Mesenchymal stem cell (in vitro differentiated cells and primary cell): Measurements from ENCODE around the gene FMN2.
A peak's percentile ranks its signal among the peaks of the same experiment; 100 is the strongest.

Experiments used
- DNase-seq: peaks from one replicate; pipeline ENCODE4 v3.0.0-alpha.2; 2013
- H2AFZ ChIP-seq: one replicate; pipeline ENCODE4 v1.6.1; 2013; ENCODE audit warnings: low read depth, mild to moderate bottlenecking, control low read depth, inconsistent platforms, low read length, moderate library complexity
- H2AK5ac ChIP-seq: 2 replicates; pipeline ENCODE4 v1.6.1; 2013; ENCODE audit warnings: low read length, moderate library complexity, mild to moderate bottlenecking, inconsistent platforms; ENCODE audit not compliant: severe bottlenecking
- H2BK120ac ChIP-seq: one replicate; pipeline ENCODE4 v1.6.1; 2013; ENCODE audit warnings: low read depth, mild to moderate bottlenecking, inconsistent platforms, low read length, moderate library complexity
- H2BK12ac ChIP-seq, 2 experiments: one replicate each; pipeline ENCODE4 v1.6.1; 2013; ENCODE audit warnings: inconsistent platforms in 2 of 2, low read length in 2 of 2, mild to moderate bottlenecking in 2 of 2, moderate library complexity in 2 of 2, control low read depth in 1 of 2
- H2BK15ac ChIP-seq: one replicate; pipeline ENCODE4 v1.6.1; 2013; ENCODE audit warnings: mild to moderate bottlenecking, low read depth, inconsistent platforms; ENCODE audit not compliant: poor library complexity, severe bottlenecking
- H2BK5ac ChIP-seq: 2 replicates; pipeline ENCODE4 v1.6.1; 2013; ENCODE audit warnings: low read depth, mild to moderate bottlenecking, low read length, control low read depth, inconsistent platforms; ENCODE audit not compliant: poor library complexity, severe bottlenecking
- H3K14ac ChIP-seq, 2 experiments: one replicate each; pipeline ENCODE4 v1.6.1; 2013; ENCODE audit warnings: inconsistent platforms in 2 of 2, low read length in 2 of 2, control low read depth in 1 of 2, mild to moderate bottlenecking in 1 of 2, moderate library complexity in 1 of 2
- H3K18ac ChIP-seq, 2 experiments: one replicate each; pipeline ENCODE4 v1.6.1; 2013; ENCODE audit warnings: inconsistent platforms in 2 of 2, low read length in 2 of 2, control low read depth in 1 of 2, low read depth in 1 of 2, mild to moderate bottlenecking in 1 of 2
- H3K23ac ChIP-seq, 2 experiments: one replicate each; pipeline ENCODE4 v1.6.1; 2013; ENCODE audit warnings: inconsistent platforms in 2 of 2, low read length in 2 of 2, mild to moderate bottlenecking in 2 of 2, moderate library complexity in 2 of 2, control low read depth in 1 of 2
- H3K27ac ChIP-seq: 2 replicates; pipeline ENCODE4 v1.5.1; 2013; ENCODE audit warnings: mild to moderate bottlenecking, moderate library complexity, low read length, control low read depth, inconsistent platforms; ENCODE audit not compliant: poor library complexity, severe bottlenecking
- H3K27me3 ChIP-seq, 2 experiments: 2 replicates each; pipeline versions ENCODE4 v1.6.1 to v1.7.0; 2013; ENCODE audit warnings: low read length in 2 of 2, mild to moderate bottlenecking in 2 of 2, moderate library complexity in 2 of 2, control low read depth in 1 of 2, inconsistent platforms in 1 of 2; ENCODE audit not compliant: control insufficient read depth in 1 of 2, insufficient read depth in 1 of 2
- H3K36me3 ChIP-seq, 2 experiments: 2 replicates each; pipeline versions ENCODE4 v1.6.1 to v1.7.0; 2013; ENCODE audit warnings: low read length in 2 of 2, control low read depth in 1 of 2, inconsistent platforms in 1 of 2, low read depth in 1 of 2, mild to moderate bottlenecking in 1 of 2; ENCODE audit not compliant: insufficient read depth in 2 of 2, control insufficient read depth in 1 of 2
- H3K4ac ChIP-seq, 2 experiments: one replicate each; pipeline ENCODE4 v1.6.1; 2013; ENCODE audit warnings: inconsistent platforms in 2 of 2, low read length in 2 of 2, mild to moderate bottlenecking in 2 of 2, moderate library complexity in 2 of 2, control low read depth in 1 of 2, low read depth in 1 of 2
- H3K4me1 ChIP-seq: 2 replicates; pipeline ENCODE4 v1.6.1; 2013; ENCODE audit warnings: low read depth, low read length, control low read depth; ENCODE audit not compliant: control insufficient read depth, insufficient read depth
- H3K4me2 ChIP-seq: 2 replicates; pipeline ENCODE4 v1.6.1; 2013; ENCODE audit warnings: low read length, mild to moderate bottlenecking, inconsistent platforms; ENCODE audit not compliant: poor library complexity, severe bottlenecking
- H3K4me3 ChIP-seq, 2 experiments: 2 replicates each; pipeline versions ENCODE4 v1.5.1 to v1.7.0; 2013; ENCODE audit warnings: low read length in 2 of 2, mild to moderate bottlenecking in 2 of 2, control low read depth in 1 of 2, low read depth in 1 of 2; ENCODE audit not compliant: insufficient read depth in 1 of 2
- H3K79me1 ChIP-seq: replicated peaks from 2 replicates; pipeline ENCODE4 v1.6.1; 2013; ENCODE audit warnings: mild to moderate bottlenecking, control low read depth, low read length, inconsistent platforms; ENCODE audit not compliant: poor library complexity, severe bottlenecking
- H3K9ac ChIP-seq: 2 replicates; pipeline ENCODE4 v1.7.0; 2013; ENCODE audit warnings: mild to moderate bottlenecking, low read length, moderate library complexity
- H3K9me3 ChIP-seq: 2 replicates; pipeline ENCODE4 v1.7.0; 2013; ENCODE audit warnings: mild to moderate bottlenecking, low read length; ENCODE audit not compliant: control insufficient read depth
- H4K8ac ChIP-seq: one replicate; pipeline ENCODE4 v1.6.1; 2013; ENCODE audit warnings: inconsistent platforms, mild to moderate bottlenecking, low read length, moderate library complexity
- H4K91ac ChIP-seq: one replicate; pipeline ENCODE4 v1.6.1; 2013; ENCODE audit warnings: mild to moderate bottlenecking, low read length, inconsistent platforms
- WGBS: methylation state at CpG from one replicate; pipeline ENCODE4 v1.1.7; 2013; ENCODE audit warnings: mixed read lengths; 5-methylcytosine and 5-hydroxymethylcytosine counted together

The FMN2 gene

GRCh38 chr1:240399381-240399780 is 307.7 kb downstream of the FMN2 start:
- no peak overlapping the region for H3K14ac ChIP-seq

DNA sequence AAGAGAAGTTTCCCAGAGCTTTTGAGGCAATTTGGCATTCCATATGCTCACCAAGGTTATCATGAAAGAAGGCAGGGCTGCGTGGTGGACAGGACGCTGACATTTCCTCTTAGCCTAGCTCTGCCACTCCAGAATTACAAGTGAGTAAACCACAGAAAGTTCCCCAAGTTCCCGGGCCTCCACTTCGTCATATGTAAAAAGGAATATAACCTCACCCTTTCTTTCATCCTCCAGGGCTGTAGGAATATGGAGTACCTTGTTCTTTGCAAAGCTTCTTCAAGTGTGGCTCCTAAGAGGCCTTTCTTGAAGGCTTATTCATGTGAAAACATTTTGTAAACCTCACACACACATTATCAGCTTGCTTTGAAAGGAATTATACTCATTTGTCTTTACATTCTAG is 310.0 kb downstream of the FMN2 start:
- H3K36me3 ChIP-seq = peaks cover 0 to 5% of the 10 kb centered on the region in 2 experiments
- no peak overlapping the region for H2BK120ac ChIP-seq
- no peak overlapping the region for H3K4me3 ChIP-seq
- H3K18ac ChIP-seq = no peak overlapping the region
- H2BK5ac ChIP-seq = no peak overlapping the region
- H3K4me2 ChIP-seq = no peak overlapping the region
- H4K8ac ChIP-seq = no peak overlapping the region
- H3K27ac ChIP-seq = no peak overlapping the region
- no peak overlapping the region for H3K23ac ChIP-seq
- H2AK5ac ChIP-seq = no peak overlapping the region
- H2BK15ac ChIP-seq = no peak overlapping the region
- whole genome bisulfite sequencing = 65% methylated on average over 2 of the region's 4 CpGs
- H3K4me1 ChIP-seq = peaks cover 4% of the 10 kb centered on the region
- H3K79me1 ChIP-seq = peaks cover 2% of the 10 kb centered on the region
- H2AFZ ChIP-seq = no peak overlapping the region
- no peak overlapping the region for H4K91ac ChIP-seq
- no peak overlapping the region for H3K14ac ChIP-seq
- H3K9ac ChIP-seq = peak overlapping the region; percentile 0
- no peak overlapping the region for H3K4ac ChIP-seq
- H3K27me3 ChIP-seq = no peaks in the 10 kb centered on the region
- no peaks in the 10 kb centered on the region for H3K9me3 ChIP-seq
- DNase-seq = peak; percentile 32
- no peak overlapping the region for H2BK12ac ChIP-seq

More at GRCh38 chr1:240399381-240399780, 307.7 kb downstream of the FMN2 start:
- Histone ChIP-seq H3K4me1 (peaks cover 4% of the 10 kb centered on the region), H3K4me3 (peak overlapping the region in 1 of 2 experiments; percentile 37), H3K18ac (peak overlapping the region in 1 of 2 experiments; percentile 53), H4K91ac (no peak overlapping the region), H3K79me1 (peaks cover 2% of the 10 kb centered on the region), H3K27me3 (no peaks in the 10 kb centered on the region), H3K4me2 (peak overlapping the region; percentile 7), H2AFZ (no peak overlapping the region), H2AK5ac (no peak overlapping the region), H2BK5ac (no peak overlapping the region), H3K9me3 (no peaks in the 10 kb centered on the region), H3K27ac (peak overlapping the region; percentile 42), H3K9ac (peak overlapping the region; percentile 78), H2BK15ac (peak overlapping the region; percentile 77), H3K36me3 (peaks cover 0 to 5% of the 10 kb centered on the region in 2 experiments), H2BK120ac (no peak overlapping the region), H3K4ac (no peak overlapping the region), H3K23ac (no peak overlapping the region), H2BK12ac (peak overlapping the region in 1 of 2 experiments; percentile 55), H4K8ac (no peak overlapping the region)
- peak; percentile 93 for DNase-seq
- 26% methylated on average over 6 of the region's 6 CpGs for WGBS

GRCh38 chr1:240402326-240402725 is 310.6 kb downstream of the FMN2 start:
- H2BK15ac ChIP-seq = no peak overlapping the region
- no peak overlapping the region for H3K27ac ChIP-seq
- no peak overlapping the region for H3K23ac ChIP-seq
- H3K79me1 ChIP-seq = peaks cover 2% of the 10 kb centered on the region
- no peak overlapping the region for H3K14ac ChIP-seq
- H2BK5ac ChIP-seq = no peak overlapping the region
- peak overlapping the region; percentile 0 for H3K9ac ChIP-seq
- no peak overlapping the region for H4K91ac ChIP-seq
- no peak for DNase-seq
- H3K36me3 ChIP-seq = peaks cover 0 to 5% of the 10 kb centered on the region in 2 experiments
- WGBS = 100% methylated on average over 3 of the region's 4 CpGs
- H2AFZ ChIP-seq = no peak overlapping the region
- H3K4ac ChIP-seq = no peak overlapping the region
- H2BK120ac ChIP-seq = no peak overlapping the region
- no peak overlapping the region for H3K4me2 ChIP-seq
- H3K9me3 ChIP-seq = no peaks in the 10 kb centered on the region
- no peak overlapping the region for H4K8ac ChIP-seq
- no peak overlapping the region for H2AK5ac ChIP-seq
- H3K4me1 ChIP-seq = peaks cover 4% of the 10 kb centered on the region
- no peaks in the 10 kb centered on the region for H3K27me3 ChIP-seq
- no peak overlapping the region for H3K18ac ChIP-seq
- no peak overlapping the region for H3K4me3 ChIP-seq
- H2BK12ac ChIP-seq = no peak overlapping the region

GRCh38 chr1:240404286-240404685 is 312.6 kb downstream of the FMN2 start:
- no peak overlapping the region for H4K91ac ChIP-seq
- H2AK5ac ChIP-seq = no peak overlapping the region
- DNase-seq = no peak
- no peaks in the 10 kb centered on the region for H3K27me3 ChIP-seq
- no peak overlapping the region for H3K23ac ChIP-seq
- 92% methylated on average over 2 of the region's 4 CpGs for WGBS
- no peak overlapping the region for H3K4me2 ChIP-seq
- H2BK12ac ChIP-seq = no peak overlapping the region
- H3K14ac ChIP-seq = no peak overlapping the region
- H2AFZ ChIP-seq = no peak overlapping the region
- peaks cover 2% of the 10 kb centered on the region for H3K79me1 ChIP-seq
- H3K4me1 ChIP-seq = peaks cover 4% of the 10 kb centered on the region
- no peak overlapping the region for H3K27ac ChIP-seq
- H4K8ac ChIP-seq = no peak overlapping the region
- H3K36me3 ChIP-seq = peaks cover 0 to 5% of the 10 kb centered on the region in 2 experiments
- H3K9me3 ChIP-seq = no peaks in the 10 kb centered on the region
- no peak overlapping the region for H3K4me3 ChIP-seq
- H3K9ac ChIP-seq = peak overlapping the region; percentile 49
- H3K18ac ChIP-seq = no peak overlapping the region
- no peak overlapping the region for H2BK5ac ChIP-seq
- H2BK120ac ChIP-seq = no peak overlapping the region
- no peak overlapping the region for H2BK15ac ChIP-seq
- no peak overlapping the region for H3K4ac ChIP-seq
